Karpas-422 (cell line): ENCODE results near the gene ZBTB42. TPM values are rescaled to one million over a fixed set of nuclear protein-coding genes. Genes with fewer than 3 reads are reported as not detected.

Experiments
- DNase-seq: peaks from one replicate; pipeline ENCODE4 v3.0.0-alpha.2; 2015
- H2AFZ ChIP-seq: fragments of 200-600 bp; sonication (generic); 2 replicates; pipeline ENCODE4 v1.6.1; 2014; ENCODE audit warnings: antibody characterized with exemption, low read length, mixed read lengths
- H3K27ac ChIP-seq: fragments of 200-600 bp; sonication (generic); 2 replicates; pipeline ENCODE4 v1.5.1; 2014; ENCODE audit warnings: mild to moderate bottlenecking, low read length, moderate library complexity
- H3K27me3 ChIP-seq: fragments of 200-600 bp; sonication (generic); 2 replicates; pipeline ENCODE4 v1.6.1; 2014; ENCODE audit warnings: low read length, mixed read lengths
- H3K36me3 ChIP-seq: fragments of 200-600 bp; sonication (generic); 2 replicates; pipeline ENCODE4 v1.6.1; 2014; ENCODE audit warnings: low read length, mixed read lengths; ENCODE audit not compliant: insufficient read depth
- H3K4me1 ChIP-seq: fragments of 200-600 bp; sonication (generic); 2 replicates; pipeline ENCODE4 v1.6.1; 2014; ENCODE audit warnings: mild to moderate bottlenecking, low read length, mixed read lengths
- H3K4me2 ChIP-seq: fragments of 200-600 bp; sonication (generic); 2 replicates; pipeline ENCODE4 v1.6.1; 2014; ENCODE audit warnings: low read length, low read depth, mild to moderate bottlenecking; ENCODE audit not compliant: poor library complexity, severe bottlenecking
- H3K4me3 ChIP-seq: fragments of 200-600 bp; sonication (generic); 2 replicates; pipeline ENCODE4 v1.5.1; 2014; ENCODE audit warnings: mild to moderate bottlenecking, antibody characterized with exemption, low read length, mixed read lengths
- H3K79me2 ChIP-seq: fragments of 200-600 bp; sonication (generic); 2 replicates; pipeline ENCODE4 v1.6.1; 2014; ENCODE audit warnings: mild to moderate bottlenecking, low read length, mixed read lengths
- H3K9ac ChIP-seq: fragments of 200-600 bp; sonication (generic); 2 replicates; pipeline ENCODE4 v1.6.0; 2014; ENCODE audit warnings: low read length
- H3K9me2 ChIP-seq: fragments of 200-600 bp; sonication (generic), shearing (Covaris generic); replicated peaks from 2 replicates; pipeline ENCODE4 v1.6.0; 2014; ENCODE audit warnings: mild to moderate bottlenecking, low read length, moderate library complexity; ENCODE audit not compliant: insufficient read depth
- H3K9me3 ChIP-seq: fragments of 300-700, 200-600 bp; sonication (generic); 2 replicates; pipeline ENCODE4 v1.6.1; 2014; ENCODE audit warnings: low read length, mixed read lengths
- H4K20me1 ChIP-seq: fragments of 200-600 bp; sonication (generic); 2 replicates; pipeline ENCODE4 v1.6.1; 2014; ENCODE audit warnings: mild to moderate bottlenecking, antibody characterized with exemption, low read length, low read depth; ENCODE audit not compliant: insufficient read depth
- total RNA-seq: library from RNA; depleted of rRNA; stranded (reverse); fragments of >200 nt; shearing (Covaris generic); gene quantifications from 2 replicates; pipeline ENCODE4 v1.2.3, GENCODE V29; 2014; ENCODE audit warnings: low replicate concordance

ZBTB42 gene
- total RNA-seq, 1 experiment from 2014 or later, result 0.45 TPM

GRCh38 chr14:104816616-104816884, 15.6 kb downstream of the ZBTB42 start:
- no peak for DNase-seq
- Histone ChIP-seq H3K36me3 (no peaks in the 10 kb centered on the region; the same call in 1 of the 2 replicates), H3K4me2 (peak overlapping the region; percentile 98), H2AFZ (peak overlapping the region; percentile 13; the same call in 1 of the 2 replicates), H3K79me2 (peaks cover 19% of the 10 kb centered on the region), H3K4me3 (peak overlapping the region; percentile 85), H3K27ac (peak overlapping the region; percentile 5; the same call in 1 of the 2 replicates), H3K9ac (peak overlapping the region; percentile 79), H4K20me1 (no peaks in the 10 kb centered on the region), H3K27me3 (no peaks in the 10 kb centered on the region), H3K9me2 (no peaks in the 10 kb centered on the region), H3K9me3 (no peaks in the 10 kb centered on the region), H3K4me1 (peaks cover 27% of the 10 kb centered on the region)

DNA sequence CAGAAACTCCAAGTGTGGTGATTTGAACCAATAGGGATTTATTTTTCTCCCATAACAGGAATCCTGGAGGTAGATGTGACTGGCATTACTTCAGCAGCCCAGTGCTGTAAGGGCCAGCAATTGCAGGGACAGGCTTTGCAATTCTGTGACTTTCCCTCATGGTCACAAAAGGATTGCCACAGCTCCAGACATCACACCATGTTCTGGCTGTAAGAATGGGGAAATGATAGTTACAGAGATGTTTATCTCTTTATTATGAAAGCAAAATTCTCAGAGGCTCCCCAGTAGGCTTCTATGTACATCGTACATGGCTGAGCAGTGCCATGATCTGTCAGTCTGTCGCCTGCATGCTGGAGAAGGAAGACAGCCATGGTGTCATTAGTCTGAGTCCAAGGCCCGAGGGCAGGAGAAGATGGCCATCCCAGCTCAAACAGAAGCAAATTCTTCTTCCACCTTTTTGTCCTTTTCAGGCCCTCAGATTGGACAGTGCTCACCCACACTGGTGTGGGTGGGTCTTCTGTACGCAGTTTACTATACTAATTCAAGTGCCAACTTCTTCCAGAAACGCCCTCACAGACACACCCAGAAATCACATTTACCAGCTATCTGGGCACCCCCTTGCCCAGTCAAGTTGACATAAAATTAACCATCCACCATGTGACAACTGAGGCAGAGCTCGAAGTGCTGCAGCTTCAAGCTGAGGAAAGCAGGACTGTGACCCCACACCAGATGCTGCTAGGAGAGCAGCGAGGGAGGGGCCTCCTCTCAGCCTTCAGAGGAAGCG, 17.2 kb downstream of the ZBTB42 start:
- Histone ChIP-seq H4K20me1 (no peaks in the 10 kb centered on the region), H3K4me2 (no peak overlapping the region), H3K9ac (no peak overlapping the region), H3K4me3 (no peak overlapping the region), H3K4me1 (peaks cover 27% of the 10 kb centered on the region), H3K9me3 (no peaks in the 10 kb centered on the region), H3K79me2 (peaks cover 19% of the 10 kb centered on the region), H3K27ac (no peak overlapping the region), H3K36me3 (no peaks in the 10 kb centered on the region; the same call in 1 of the 2 replicates), H2AFZ (no peak overlapping the region), H3K9me2 (no peaks in the 10 kb centered on the region), H3K27me3 (no peaks in the 10 kb centered on the region)
- DNase-seq, result no peak

DNA sequence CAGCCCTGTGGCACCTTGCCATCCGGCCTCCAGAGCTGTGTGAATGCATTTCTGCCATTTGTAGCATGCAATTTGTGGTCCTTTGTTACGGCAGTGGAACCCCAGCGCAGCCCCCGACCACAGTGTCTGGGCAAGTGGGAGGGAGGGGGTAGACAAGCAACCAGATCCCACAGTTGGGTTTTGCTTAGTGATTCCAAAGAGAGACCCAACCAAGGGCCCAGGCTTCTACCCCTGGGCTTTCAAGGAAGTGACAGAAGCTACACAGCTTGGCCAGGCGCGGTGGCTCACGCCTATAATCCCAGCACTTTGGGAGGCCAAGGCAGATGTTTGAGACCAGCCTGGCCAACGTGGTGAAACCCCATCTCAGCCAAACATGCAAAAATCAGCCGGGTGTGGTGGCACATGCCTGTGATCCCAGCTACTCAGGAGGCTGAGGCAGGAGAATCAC, 17.8 kb downstream of the ZBTB42 start:
- peaks cover 27% of the 10 kb centered on the region for H3K4me1 ChIP-seq
- no peaks in the 10 kb centered on the region for H3K9me2 ChIP-seq
- no peaks in the 10 kb centered on the region for H3K9me3 ChIP-seq
- no peak overlapping the region for H3K27ac ChIP-seq
- H3K9ac ChIP-seq, result no peak overlapping the region
- H3K27me3 ChIP-seq, result no peaks in the 10 kb centered on the region
- H4K20me1 ChIP-seq, result no peaks in the 10 kb centered on the region
- H3K4me2 ChIP-seq, result no peak overlapping the region
- no peak overlapping the region for H2AFZ ChIP-seq
- no peak overlapping the region for H3K4me3 ChIP-seq
- no peaks in the 10 kb centered on the region; the same call in 1 of the 2 replicates for H3K36me3 ChIP-seq
- DNase-seq, result no peak
- H3K79me2 ChIP-seq, result peaks cover 19% of the 10 kb centered on the region

DNA sequence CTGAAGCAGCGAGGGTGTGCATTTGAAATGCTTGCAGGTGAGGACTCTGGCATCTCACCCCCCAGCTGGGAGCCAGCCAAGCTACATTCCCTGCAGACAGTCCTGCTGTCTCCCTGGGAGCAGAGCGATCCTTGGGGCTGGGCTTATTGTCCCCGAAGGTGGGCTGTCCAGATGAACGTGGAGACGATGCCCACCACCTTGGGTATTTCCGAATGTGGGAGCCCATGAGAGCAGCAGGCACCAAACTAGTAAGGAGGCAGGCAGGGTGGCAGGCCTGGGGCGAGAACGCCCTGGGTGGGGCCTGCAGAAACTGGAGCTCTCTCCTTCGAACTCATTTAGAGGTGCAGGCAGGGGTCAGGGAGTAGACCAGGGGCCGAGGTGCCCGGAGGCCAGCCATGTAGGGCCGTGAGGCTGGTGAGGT, 18.5 kb downstream of the ZBTB42 start:
- H3K9ac ChIP-seq, result no peak overlapping the region
- no peak overlapping the region for H3K4me3 ChIP-seq
- no peaks in the 10 kb centered on the region; the same call in 1 of the 2 replicates for H3K9me2 ChIP-seq
- no peaks in the 10 kb centered on the region for H3K9me3 ChIP-seq
- DNase-seq, result no peak
- H3K4me2 ChIP-seq, result no peak overlapping the region
- no peaks in the 10 kb centered on the region for H4K20me1 ChIP-seq
- H3K27ac ChIP-seq, result no peak overlapping the region
- H2AFZ ChIP-seq, result no peak overlapping the region
- H3K36me3 ChIP-seq, result no peaks in the 10 kb centered on the region; the same call in 1 of the 2 replicates
- no peaks in the 10 kb centered on the region; the same call in 1 of the 2 replicates for H3K27me3 ChIP-seq
- peaks cover 19% of the 10 kb centered on the region for H3K79me2 ChIP-seq
- H3K4me1 ChIP-seq, result peaks cover 24% of the 10 kb centered on the region

GRCh38 chr14:104820669-104821228, 19.8 kb downstream of the ZBTB42 start:
- no peak overlapping the region for H2AFZ ChIP-seq
- no peaks in the 10 kb centered on the region for H3K9me3 ChIP-seq

GRCh38 chr14:104821229-104821945, 20.5 kb downstream of the ZBTB42 start:
- H3K4me1 ChIP-seq, result peaks cover 12% of the 10 kb centered on the region
- no peaks in the 10 kb centered on the region for H4K20me1 ChIP-seq
- no peak overlapping the region for H3K27ac ChIP-seq
- H3K4me2 ChIP-seq, result no peak overlapping the region
- H3K36me3 ChIP-seq, result no peaks in the 10 kb centered on the region; the same call in 1 of the 2 replicates
- no peaks in the 10 kb centered on the region for H3K9me3 ChIP-seq
- no peak overlapping the region for H3K4me3 ChIP-seq
- DNase-seq, result no peak
- H3K9ac ChIP-seq, result no peak overlapping the region
- H3K79me2 ChIP-seq, result peaks cover 6% of the 10 kb centered on the region
- H3K9me2 ChIP-seq, result no peaks in the 10 kb centered on the region; the same call in 1 of the 2 replicates
- H3K27me3 ChIP-seq, result peaks cover 3% of the 10 kb centered on the region; the same call in 1 of the 2 replicates
- H2AFZ ChIP-seq, result no peak overlapping the region

More at GRCh38 chr14:104820669-104821228, 19.8 kb downstream of the ZBTB42 start:
- Histone ChIP-seq H3K4me2 (no peak overlapping the region), H3K9me2 (no peaks in the 10 kb centered on the region; the same call in 1 of the 2 replicates), H3K36me3 (no peaks in the 10 kb centered on the region; the same call in 1 of the 2 replicates), H3K9ac (no peak overlapping the region), H3K27me3 (peaks cover 3% of the 10 kb centered on the region; the same call in 1 of the 2 replicates), H3K27ac (no peak overlapping the region), H4K20me1 (no peaks in the 10 kb centered on the region), H3K4me1 (peaks cover 14% of the 10 kb centered on the region), H3K79me2 (peaks cover 6% of the 10 kb centered on the region), H3K4me3 (no peak overlapping the region)
- DNase-seq, result no peak

DNA sequence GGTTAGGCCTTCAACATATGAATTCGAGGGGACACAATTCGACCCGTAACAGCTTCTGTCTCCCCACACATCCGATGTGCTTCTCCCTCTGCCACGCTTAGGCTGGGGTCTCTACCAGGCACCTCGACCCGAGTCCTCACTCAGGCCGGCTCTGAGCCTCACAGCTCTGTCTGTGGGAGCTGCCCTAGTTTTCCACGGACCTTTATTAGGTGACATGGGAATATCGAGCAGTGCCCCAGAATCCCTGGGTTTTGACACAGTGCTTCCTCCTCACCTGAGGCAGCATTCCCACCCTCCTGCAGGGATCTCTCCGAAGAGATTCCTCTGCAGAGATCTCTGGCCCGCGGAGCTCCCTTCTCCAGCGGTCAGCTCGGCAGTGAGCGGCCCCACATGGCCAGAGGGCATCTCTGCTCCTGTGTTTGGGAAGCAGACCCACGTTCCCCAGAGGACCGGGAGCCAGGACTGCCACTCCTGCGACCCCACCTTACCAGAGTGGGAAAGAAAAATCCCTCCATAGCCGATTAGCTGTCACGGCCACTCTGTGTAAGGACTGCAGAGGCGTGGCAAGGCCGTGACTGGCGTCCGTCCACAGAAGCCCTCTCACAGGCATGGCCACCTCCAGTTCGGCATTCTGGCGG, 21.2 kb downstream of the ZBTB42 start:
- Histone ChIP-seq H3K9me2 (no peaks in the 10 kb centered on the region; the same call in 1 of the 2 replicates), H3K4me3 (no peak overlapping the region), H3K36me3 (no peaks in the 10 kb centered on the region; the same call in 1 of the 2 replicates), H3K9me3 (no peaks in the 10 kb centered on the region), H3K27ac (no peak overlapping the region), H3K79me2 (no peaks in the 10 kb centered on the region), H3K4me1 (peaks cover 4% of the 10 kb centered on the region), H4K20me1 (0 out of 2 replicates have a peak, but pooled peaks cover 1% of the 10 kb centered on the region), H3K4me2 (no peak overlapping the region), H3K9ac (no peak overlapping the region), H3K27me3 (peaks cover 3% of the 10 kb centered on the region; the same call in 1 of the 2 replicates), H2AFZ (no peak overlapping the region)
- DNase-seq, result no peak
